Upper lobe of left lung (tissue), 6 donors: Measurements from ENCODE around the gene ACOXL. TPM values are rescaled to one million over a fixed set of nuclear protein-coding genes. Genes with fewer than 3 reads are reported as not detected.

Source experiments
- ATAC-seq, 2 donors: fragments of 200-7000 bp; cut with Tn5 transposase; one replicate each; pipeline ENCODE4 v1.9.1; 2022; ENCODE audit warnings: mild to moderate bottlenecking in 2 of 2, moderate library complexity in 2 of 2; ENCODE audit not compliant: low FRiP score in 2 of 2
- DNase-seq, 2 donors: peaks; one replicate each; pipeline ENCODE4 v3.0.0-alpha.2; 2019 to 2020
- H3K27ac ChIP-seq, 4 donors: fragments of 200-600 bp; sonication (generic); one replicate each; pipeline ENCODE4 v1.5.1; 2016 to 2019
- H3K27me3 ChIP-seq, 4 donors: fragments of 200-600 bp; sonication (generic); one replicate each; pipeline ENCODE4 v1.5.1; 2017 to 2019
- H3K36me3 ChIP-seq, 4 donors: fragments of 200-600 bp; sonication (generic); one replicate each; pipeline ENCODE4 v1.5.1; 2016 to 2019
- H3K4me1 ChIP-seq, 4 donors: fragments of 200-600 bp; sonication (generic); one replicate each; pipeline ENCODE4 v1.5.1; 2018 to 2019
- H3K4me3 ChIP-seq, 4 donors: fragments of 200-600 bp; sonication (generic); one replicate each; pipeline ENCODE4 v1.5.1; 2017 to 2019; ENCODE audit warnings: mild to moderate bottlenecking in 2 of 4, moderate library complexity in 1 of 4
- H3K9me3 ChIP-seq, 4 donors: fragments of 200-600 bp; sonication (generic); one replicate each; pipeline ENCODE4 v1.5.1; 2018 to 2019
- EP300 ChIP-seq, 4 donors: sonication (generic); formaldehyde crosslinking; IDR thresholded peaks; one replicate each; pipeline ENCODE4 v1.5.1; 2017; ENCODE audit warnings: antibody characterized with exemption in 4 of 4, control low read depth in 2 of 4
- POLR2A ChIP-seq, 4 donors: fragments of 450-650 bp; IDR thresholded peaks; one replicate each; pipeline ENCODE4 v1.5.1; 2016 to 2017; ENCODE audit warnings: antibody characterized with exemption in 4 of 4, mild to moderate bottlenecking in 2 of 4
- POLR2AphosphoS5 ChIP-seq, 2 donors: sonication (generic); formaldehyde crosslinking; IDR thresholded peaks; one replicate each; pipeline ENCODE4 v1.5.1; 2017; ENCODE audit warnings: antibody characterized with exemption in 2 of 2
- WGBS, 2 donors: methylation state at CpG; one replicate each; pipeline ENCODE4 v1.1.5; 2017 to 2018; 5-methylcytosine and 5-hydroxymethylcytosine counted together
- total RNA-seq, 6 donors: library from RNA; depleted of rRNA in 4 of 6; stranded (reverse); fragments of >200 nt in 4 of 6; gene quantifications; one replicate each; pipeline versions ENCODE4 v1.1.0 to v1.2.1, GENCODE V29; 2016 to 2021
- TF ChIP-seq, protein P1 (sequence below), 6 experiments: fragments of 450-650 bp in 4 of 6; fragments of 200-600 bp in 2 of 6; sonication (generic) in 2 of 6; IDR thresholded peaks; one replicate each; pipeline ENCODE4 v1.5.1; 2016 to 2019; ENCODE audit warnings: antibody characterized with exemption in 6 of 6
- donor health status: DM: no; HTN: no; CAD: no; lungs with moderate emphysema.
- donor health status: DM: no; HTN: yes; CAD: no; lungs with severe emphysema.

ACOXL gene
- total RNA-seq, 6 donors from 2014 or later, result 30.2 to 128 (median 38.0) TPM

DNA sequence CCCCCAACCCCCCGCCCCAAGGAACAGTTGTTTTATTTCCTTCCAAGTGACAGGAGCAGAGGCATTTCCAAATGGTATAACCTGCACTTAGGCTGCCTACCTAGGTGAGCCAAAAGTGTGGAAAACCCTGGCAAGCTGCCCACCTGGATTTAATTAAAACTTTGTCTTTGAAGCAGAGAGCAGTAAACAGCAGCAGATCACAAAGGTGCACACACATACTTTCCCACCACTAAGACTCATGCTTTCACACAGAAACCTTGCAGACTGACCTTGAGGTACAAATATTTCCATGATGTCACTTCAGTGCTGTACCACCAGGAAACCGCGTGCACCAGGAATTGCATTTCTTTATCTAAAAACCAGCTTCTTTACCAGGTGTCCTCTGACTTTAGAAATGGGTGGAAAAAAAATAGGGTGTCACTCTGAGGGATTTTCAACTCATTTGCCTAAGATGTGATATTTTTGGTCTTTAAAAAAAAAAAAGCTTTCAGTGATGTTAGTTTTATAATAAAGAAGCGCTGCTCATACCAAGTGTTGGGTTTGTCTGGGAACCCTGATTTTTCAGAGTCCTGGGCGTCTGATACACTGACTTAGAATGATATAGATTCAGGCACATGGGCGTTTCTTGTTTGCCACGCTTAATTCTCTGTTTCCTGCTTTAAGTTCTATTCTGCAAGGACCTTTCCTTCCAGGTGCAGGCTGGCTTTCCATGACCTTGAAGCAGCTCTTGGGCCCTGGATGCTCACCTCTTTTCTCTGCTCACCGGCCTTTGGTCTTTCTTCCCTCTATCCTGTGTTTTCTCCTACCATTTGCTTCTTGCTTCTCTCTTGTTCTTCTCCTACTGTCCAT is 317.6 kb downstream of the ACOXL start:
- no peak for TF ChIP-seq POLR2AphosphoS5 (IDR thresholded peaks at IDR 0.05)
- no peak for TF ChIP-seq EP300 (IDR thresholded peaks at IDR 0.05)
- TF ChIP-seq, protein P1, sequence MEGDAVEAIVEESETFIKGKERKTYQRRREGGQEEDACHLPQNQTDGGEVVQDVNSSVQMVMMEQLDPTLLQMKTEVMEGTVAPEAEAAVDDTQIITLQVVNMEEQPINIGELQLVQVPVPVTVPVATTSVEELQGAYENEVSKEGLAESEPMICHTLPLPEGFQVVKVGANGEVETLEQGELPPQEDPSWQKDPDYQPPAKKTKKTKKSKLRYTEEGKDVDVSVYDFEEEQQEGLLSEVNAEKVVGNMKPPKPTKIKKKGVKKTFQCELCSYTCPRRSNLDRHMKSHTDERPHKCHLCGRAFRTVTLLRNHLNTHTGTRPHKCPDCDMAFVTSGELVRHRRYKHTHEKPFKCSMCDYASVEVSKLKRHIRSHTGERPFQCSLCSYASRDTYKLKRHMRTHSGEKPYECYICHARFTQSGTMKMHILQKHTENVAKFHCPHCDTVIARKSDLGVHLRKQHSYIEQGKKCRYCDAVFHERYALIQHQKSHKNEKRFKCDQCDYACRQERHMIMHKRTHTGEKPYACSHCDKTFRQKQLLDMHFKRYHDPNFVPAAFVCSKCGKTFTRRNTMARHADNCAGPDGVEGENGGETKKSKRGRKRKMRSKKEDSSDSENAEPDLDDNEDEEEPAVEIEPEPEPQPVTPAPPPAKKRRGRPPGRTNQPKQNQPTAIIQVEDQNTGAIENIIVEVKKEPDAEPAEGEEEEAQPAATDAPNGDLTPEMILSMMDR (IDR thresholded peaks at IDR 0.05), result no peak
- TF ChIP-seq POLR2A (IDR thresholded peaks at IDR 0.05), result no peak
- ATAC-seq (no peak), DNase-seq (no peak)
- no peaks in the 10 kb centered on the region for H3K36me3 ChIP-seq
- H3K27ac ChIP-seq, result no peak overlapping the region
- H3K9me3 ChIP-seq, result no peaks in the 10 kb centered on the region
- no peaks in the 10 kb centered on the region for H3K27me3 ChIP-seq
- H3K4me1 ChIP-seq, result no peaks in the 10 kb centered on the region
- 77 to 87% methylated on average over 8 of the region's 8 CpGs for WGBS, 2 donors
- no peak overlapping the region for H3K4me3 ChIP-seq

DNA sequence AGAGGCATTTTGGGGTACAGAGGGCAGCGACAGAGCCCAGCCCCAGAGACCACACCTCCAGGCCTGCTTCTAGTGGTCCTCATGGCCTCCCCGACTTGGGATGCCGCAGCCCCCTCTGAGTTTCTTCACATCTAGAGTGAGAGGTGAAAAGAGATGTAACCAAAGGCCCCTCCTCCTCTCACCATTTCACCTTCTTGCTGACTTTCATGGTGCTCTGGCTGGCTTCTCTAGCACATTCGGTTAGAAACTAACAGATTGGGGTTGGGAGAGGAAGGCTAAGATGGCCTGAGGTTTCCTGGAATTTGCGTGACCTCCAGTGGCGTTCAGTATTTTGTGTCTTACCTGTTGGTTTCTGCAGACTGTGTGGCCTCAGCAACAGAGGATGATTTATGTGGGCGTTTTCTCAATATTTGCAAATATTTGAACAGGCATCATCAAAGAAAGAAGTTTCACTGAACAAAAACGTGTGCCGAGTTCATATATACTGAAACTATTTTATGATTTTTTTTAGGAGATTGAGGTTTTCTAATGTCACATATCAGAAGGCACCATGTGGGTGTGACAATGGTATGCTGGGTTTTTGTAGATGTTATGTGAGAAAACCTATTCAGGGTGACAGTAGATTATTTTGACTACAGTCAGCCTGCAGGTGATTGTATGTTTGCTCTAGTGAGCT is 318.5 kb downstream of the ACOXL start:
- TF ChIP-seq POLR2AphosphoS5 (IDR thresholded peaks at IDR 0.05) (no peak), EP300 (IDR thresholded peaks at IDR 0.05) (no peak), POLR2A (IDR thresholded peaks at IDR 0.05) (no peak)
- TF ChIP-seq, protein P1 (IDR thresholded peaks at IDR 0.05), result no peak
- ATAC-seq (no peak), DNase-seq (no peak)
- Histone ChIP-seq H3K4me3 (no peak overlapping the region), H3K27ac (no peak overlapping the region), H3K36me3 (no peaks in the 10 kb centered on the region), H3K27me3 (no peaks in the 10 kb centered on the region), H3K4me1 (no peaks in the 10 kb centered on the region), H3K9me3 (no peaks in the 10 kb centered on the region)
- WGBS, 2 donors, result 87 to 88% methylated on average over 9 of the region's 9 CpGs

DNA sequence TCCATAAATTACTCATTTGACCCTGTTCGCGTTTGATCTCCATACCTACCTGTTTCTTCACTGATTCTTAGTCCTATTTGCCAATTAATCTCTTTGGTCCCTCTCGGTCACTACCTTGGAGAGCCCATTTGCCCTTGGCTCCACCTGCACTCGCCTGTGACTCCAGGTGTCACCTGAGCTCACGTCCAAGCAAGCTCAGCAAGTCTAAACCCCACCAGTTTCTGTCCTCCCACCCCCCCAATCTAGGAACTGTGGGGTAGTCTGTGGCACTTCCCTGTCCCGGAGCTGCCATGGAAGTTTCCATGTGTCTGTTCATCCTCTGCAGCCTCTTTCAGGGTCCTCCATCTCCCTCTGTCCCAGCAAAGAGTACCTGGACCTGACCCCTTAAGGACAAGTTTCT is 320.2 kb downstream of the ACOXL start:
- Histone ChIP-seq H3K27me3 (no peaks in the 10 kb centered on the region), H3K4me1 (no peaks in the 10 kb centered on the region), H3K9me3 (no peaks in the 10 kb centered on the region), H3K4me3 (no peak overlapping the region), H3K36me3 (no peaks in the 10 kb centered on the region), H3K27ac (no peak overlapping the region)
- 90 to 94% methylated on average over 6 of the region's 6 CpGs for WGBS, 2 donors
- TF ChIP-seq POLR2A (IDR thresholded peaks at IDR 0.05) (no peak), POLR2AphosphoS5 (IDR thresholded peaks at IDR 0.05) (no peak), EP300 (IDR thresholded peaks at IDR 0.05) (no peak)
- TF ChIP-seq, protein P1 (IDR thresholded peaks at IDR 0.05), result no peak
- DNase-seq (no peak), ATAC-seq (no peak)

DNA sequence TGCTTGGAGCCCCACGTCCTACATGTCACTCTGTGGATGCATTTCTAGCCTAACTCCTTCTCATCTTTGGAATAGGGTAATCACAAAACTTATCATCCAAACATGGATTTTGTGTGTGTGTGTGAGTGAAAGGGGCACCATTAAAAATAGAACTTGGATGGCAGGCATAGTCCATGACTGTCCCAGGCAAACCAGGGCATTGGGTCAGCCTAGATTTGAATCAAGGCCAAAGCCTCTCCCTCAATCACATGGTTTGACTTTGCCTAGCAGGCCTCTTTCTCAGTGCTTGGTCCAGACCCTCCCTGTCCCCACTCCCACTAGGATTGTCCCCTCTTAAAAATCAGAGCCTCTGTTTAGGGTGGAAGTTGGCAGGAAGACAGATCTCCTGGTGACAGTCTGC is 320.9 kb downstream of the ACOXL start:
- DNase-seq, result no peak

More for the DNA sequence above, 320.9 kb downstream of the ACOXL start:
- Histone ChIP-seq H3K4me1 (no peaks in the 10 kb centered on the region), H3K27me3 (no peaks in the 10 kb centered on the region), H3K36me3 (no peaks in the 10 kb centered on the region), H3K27ac (no peak overlapping the region), H3K4me3 (no peak overlapping the region), H3K9me3 (no peaks in the 10 kb centered on the region)
- no peak for ATAC-seq
- TF ChIP-seq, protein P1 (IDR thresholded peaks at IDR 0.05), result no peak
- TF ChIP-seq EP300 (IDR thresholded peaks at IDR 0.05) (no peak), POLR2A (IDR thresholded peaks at IDR 0.05) (no peak), POLR2AphosphoS5 (IDR thresholded peaks at IDR 0.05) (no peak)
- 90 to 95% methylated on average over 1 of the region's 1 CpG for WGBS, 2 donors
